ENCODE results near the gene DNAH5.

DNA sequence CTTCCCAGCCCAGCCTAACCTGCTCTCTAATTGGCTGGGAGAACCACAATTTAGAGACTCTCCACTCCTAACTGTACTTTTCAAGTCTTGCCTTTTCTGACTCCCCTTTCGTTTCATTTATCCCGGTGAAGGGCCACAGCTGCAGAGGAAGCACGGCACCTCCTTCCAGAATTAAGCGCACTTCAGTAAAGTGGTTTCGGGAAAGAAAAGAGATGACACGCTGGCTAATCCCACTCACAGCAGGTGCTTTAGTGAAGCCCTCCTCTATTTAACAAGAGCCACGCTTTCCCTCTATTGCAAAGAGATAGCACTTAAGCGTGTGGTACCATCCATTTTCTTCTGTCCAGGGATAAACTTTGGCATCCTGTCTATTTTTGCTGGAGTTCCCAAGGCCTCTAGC is 4.8 kb downstream of the DNAH5 start:
- TF ChIP-seq ELF4 (IDR thresholded peaks at IDR 0.05): no peak
- TF ChIP-seq SP1 (IDR thresholded peaks at IDR 0.05): no peak
- no peak for TF ChIP-seq BHLHE40 (IDR thresholded peaks at IDR 0.05; ENCODE audit: borderline replicate concordance)
- TF ChIP-seq, protein P1, sequence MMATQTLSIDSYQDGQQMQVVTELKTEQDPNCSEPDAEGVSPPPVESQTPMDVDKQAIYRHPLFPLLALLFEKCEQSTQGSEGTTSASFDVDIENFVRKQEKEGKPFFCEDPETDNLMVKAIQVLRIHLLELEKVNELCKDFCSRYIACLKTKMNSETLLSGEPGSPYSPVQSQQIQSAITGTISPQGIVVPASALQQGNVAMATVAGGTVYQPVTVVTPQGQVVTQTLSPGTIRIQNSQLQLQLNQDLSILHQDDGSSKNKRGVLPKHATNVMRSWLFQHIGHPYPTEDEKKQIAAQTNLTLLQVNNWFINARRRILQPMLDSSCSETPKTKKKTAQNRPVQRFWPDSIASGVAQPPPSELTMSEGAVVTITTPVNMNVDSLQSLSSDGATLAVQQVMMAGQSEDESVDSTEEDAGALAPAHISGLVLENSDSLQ (IDR thresholded peaks at IDR 0.05): no peak
- TF ChIP-seq TARDBP (IDR thresholded peaks at IDR 0.05): no peak
- TF ChIP-seq CTBP1 (IDR thresholded peaks at IDR 0.05; ENCODE audit: borderline replicate concordance): no peak
- TF ChIP-seq FOXA1 (IDR thresholded peaks at IDR 0.05): no peak
